ENCODE measurements around the gene TBRG4.

TBRG4 gene

GRCh38 chr7:45050198-45050597 lies 61.3 kb downstream of the TBRG4 start:
- DNase-seq = no peak
